Peyer's patch (tissue), 4 donors: Measurements from ENCODE around the gene MYO7A.

ENCODE experiments used
- POLR2A ChIP-seq, 2 donors: fragments of 450-650 bp; IDR thresholded peaks; one replicate each; pipeline ENCODE4 v1.5.1; 2017; ENCODE audit warnings: antibody characterized with exemption in 2 of 2, mild to moderate bottlenecking in 2 of 2, moderate library complexity in 2 of 2
- TF ChIP-seq, protein P1 (sequence below), 6 experiments: fragments of 450-650 bp in 4 of 6; fragments of 200-600 bp in 2 of 6; sonication (generic) in 1 of 6; IDR thresholded peaks; one replicate each; pipeline ENCODE4 v1.5.1; 2017 to 2019; ENCODE audit warnings: antibody characterized with exemption in 6 of 6, mild to moderate bottlenecking in 3 of 6, moderate library complexity in 1 of 6

DNA sequence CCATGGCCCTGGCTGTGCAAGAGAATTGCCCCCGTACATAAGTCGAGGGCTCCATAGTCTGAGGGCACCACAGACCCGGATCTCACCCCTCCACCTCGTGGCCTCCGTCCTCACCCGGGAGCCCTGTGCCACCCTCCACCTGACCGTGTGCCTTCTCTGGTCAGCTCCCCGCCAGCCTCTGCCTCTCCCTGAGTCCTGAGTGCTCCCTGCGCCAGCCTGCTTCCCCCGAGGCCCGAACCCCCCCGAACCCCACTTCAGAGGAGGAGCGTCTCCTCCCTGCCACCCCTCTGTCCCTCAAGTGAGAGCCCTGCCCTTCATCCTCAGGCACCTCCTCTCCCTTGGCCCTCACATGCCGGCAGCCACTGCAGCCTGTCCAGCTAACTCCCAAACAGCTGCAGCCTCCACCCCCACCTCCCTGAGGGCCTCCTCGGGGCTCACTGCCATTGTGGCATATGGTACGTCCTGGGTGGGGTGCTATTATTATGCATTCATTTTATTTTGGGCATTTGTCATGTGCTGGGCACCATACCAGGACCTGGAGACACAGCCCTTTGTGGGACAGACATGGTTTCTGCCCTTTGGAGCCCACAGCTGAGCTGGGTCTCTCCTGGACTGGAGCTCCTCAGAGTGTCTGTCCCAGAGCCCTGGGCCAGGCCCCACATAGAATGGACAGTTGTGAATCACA lies 67.2 kb downstream of the MYO7A start:
- no peak for TF ChIP-seq POLR2A (IDR thresholded peaks at IDR 0.05)
- TF ChIP-seq, protein P1, sequence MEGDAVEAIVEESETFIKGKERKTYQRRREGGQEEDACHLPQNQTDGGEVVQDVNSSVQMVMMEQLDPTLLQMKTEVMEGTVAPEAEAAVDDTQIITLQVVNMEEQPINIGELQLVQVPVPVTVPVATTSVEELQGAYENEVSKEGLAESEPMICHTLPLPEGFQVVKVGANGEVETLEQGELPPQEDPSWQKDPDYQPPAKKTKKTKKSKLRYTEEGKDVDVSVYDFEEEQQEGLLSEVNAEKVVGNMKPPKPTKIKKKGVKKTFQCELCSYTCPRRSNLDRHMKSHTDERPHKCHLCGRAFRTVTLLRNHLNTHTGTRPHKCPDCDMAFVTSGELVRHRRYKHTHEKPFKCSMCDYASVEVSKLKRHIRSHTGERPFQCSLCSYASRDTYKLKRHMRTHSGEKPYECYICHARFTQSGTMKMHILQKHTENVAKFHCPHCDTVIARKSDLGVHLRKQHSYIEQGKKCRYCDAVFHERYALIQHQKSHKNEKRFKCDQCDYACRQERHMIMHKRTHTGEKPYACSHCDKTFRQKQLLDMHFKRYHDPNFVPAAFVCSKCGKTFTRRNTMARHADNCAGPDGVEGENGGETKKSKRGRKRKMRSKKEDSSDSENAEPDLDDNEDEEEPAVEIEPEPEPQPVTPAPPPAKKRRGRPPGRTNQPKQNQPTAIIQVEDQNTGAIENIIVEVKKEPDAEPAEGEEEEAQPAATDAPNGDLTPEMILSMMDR (IDR thresholded peaks at IDR 0.05): no peak
